Epithelial cell of proximal tubule (primary cell): ENCODE measurements around the gene MMRN1. TPM values are rescaled to one million over a fixed set of nuclear protein-coding genes. Genes with fewer than 3 reads are reported as not detected.

Experiments
- DNase-seq: peaks from one replicate; pipeline ENCODE4 v3.0.0-alpha.2; 2011; ENCODE audit warnings: low read depth
- H3K4me3 ChIP-seq: 2 replicates; pipeline ENCODE4 v1.5.1; 2011; ENCODE audit warnings: low read depth, mild to moderate bottlenecking, low read length
- CTCF ChIP-seq: conservative IDR thresholded peaks from 2 replicates; pipeline ENCODE4 v1.5.1; 2012; ENCODE audit warnings: low read depth, mild to moderate bottlenecking, low read length
- total RNA-seq: library from RNA; depleted of rRNA; stranded (reverse); fragments of >200 nt; gene quantifications from 2 replicates; pipeline ENCODE4 v1.2.3, GENCODE V29; 2015

The MMRN1 gene
- total RNA-seq, 1 donor from 2014 or later: not detected

GRCh38 chr4:89868276-89868675 is 26.4 kb upstream of the MMRN1 start:
- DNase-seq: no peak
- no peak for TF ChIP-seq CTCF
- no peak overlapping the region for H3K4me3 ChIP-seq

- peak; percentile 50 for TF ChIP-seq CTCF
- DNase-seq: no peak
- no peak overlapping the region for H3K4me3 ChIP-seq
Measured at GRCh38 chr4:89868999-89869589, 25.6 kb upstream of the MMRN1 start.

GRCh38 chr4:89871211-89871610 is 23.4 kb upstream of the MMRN1 start:
- no peak overlapping the region for H3K4me3 ChIP-seq
- no peak for TF ChIP-seq CTCF
- DNase-seq: no peak

- DNase-seq: no peak
- no peak for TF ChIP-seq CTCF
- H3K4me3 ChIP-seq: no peak overlapping the region
Measured at GRCh38 chr4:89876548-89876947, 18.1 kb upstream of the MMRN1 start.

- DNase-seq: no peak
- TF ChIP-seq CTCF: no peak
- H3K4me3 ChIP-seq: no peak overlapping the region
Measured at GRCh38 chr4:89878611-89879010, 16.0 kb upstream of the MMRN1 start.

DNA sequence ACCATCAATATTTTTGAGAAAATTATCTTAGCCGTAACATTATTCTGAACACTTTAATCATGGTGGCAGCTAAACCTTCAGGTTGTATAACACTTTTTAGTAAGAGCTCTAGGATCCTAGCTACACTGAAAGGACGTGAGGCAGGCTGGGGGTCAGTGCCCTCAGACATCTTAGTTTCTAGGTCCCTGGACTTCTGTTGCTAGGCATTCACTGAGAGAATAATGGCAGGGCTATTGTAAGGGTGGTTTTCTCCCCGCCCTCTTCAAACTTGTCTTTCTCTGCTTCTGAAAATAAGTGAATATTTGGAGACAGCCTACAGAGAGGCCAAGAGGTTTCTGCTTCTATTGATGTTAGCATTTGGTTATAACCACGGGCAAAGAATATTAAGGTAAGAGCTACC is 15.4 kb upstream of the MMRN1 start:
- no peak for DNase-seq
- H3K4me3 ChIP-seq: no peak overlapping the region
- no peak for TF ChIP-seq CTCF

DNA sequence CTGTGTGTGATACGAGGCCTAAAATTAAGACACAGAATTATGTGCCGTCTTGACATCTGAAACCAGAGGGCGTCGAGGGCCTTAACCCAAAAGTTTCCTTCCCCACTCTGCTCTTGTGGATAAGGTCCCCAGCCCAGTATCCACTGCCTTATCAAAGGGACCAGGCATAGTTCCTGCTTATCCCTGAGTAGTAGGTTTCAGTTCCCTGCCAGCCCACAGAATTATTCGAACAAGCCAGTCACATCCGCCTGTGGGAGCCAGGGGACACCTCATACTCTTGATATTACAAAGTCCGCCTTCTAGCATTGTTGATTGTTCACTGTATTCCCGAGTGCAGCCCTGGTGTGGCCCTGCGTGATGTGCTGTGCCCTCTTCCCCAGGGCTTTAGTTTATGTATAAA is 5.4 kb upstream of the MMRN1 start:
- no peak for TF ChIP-seq CTCF
- no peak for DNase-seq
- no peak overlapping the region for H3K4me3 ChIP-seq
